H1 (cell line): ENCODE measurements around the gene COL6A1. TPM values are rescaled to one million over a fixed set of nuclear protein-coding genes. Genes with fewer than 3 reads are reported as not detected.

Experiments
- CBX5 ChIP-seq: fragments of 300-800, 300-1000 bp; sonication (generic); IDR thresholded peaks from 2 replicates; pipeline ENCODE4 v1.7.1; 2016; ENCODE audit warnings: antibody characterized with exemption, low read length, low read depth
- YY1 ChIP-seq: IDR thresholded peaks from 2 replicates; pipeline ENCODE4 v1.6.1; 2011; ENCODE audit warnings: low read depth, mild to moderate bottlenecking, low read length
- ZNF274 ChIP-seq: IDR thresholded peaks from 2 replicates; pipeline ENCODE4 v1.7.0; 2012; ENCODE audit warnings: low read length, borderline replicate concordance; ENCODE audit errors: extremely low read depth
- polyA plus RNA-seq, 7 experiments: library from polyadenylated mRNA; depleted of rRNA in 3 of 7; stranded (reverse) in 5 of 7; unstranded in 2 of 7; fragments of >200 nt in 5 of 7; fragments of 200-250 nt in 2 of 7; gene quantifications; 1 replicate in 5 of 7; 2 replicates in 1 of 7; 4 replicates in 1 of 7; pipeline versions ENCODE4 v1.2.1 to v1.2.3, GENCODE V29; 2011 to 2013; ENCODE audit warnings: missing spikeins in 2 of 7, mixed read lengths in 2 of 7
- total RNA-seq: library from RNA; stranded (reverse); fragmentation: NEBNext Ultra II Directional; extraction: Animal tissue kit (Norgen Biotek cat#: 25700); gene quantifications from 2 replicates; pipeline ENCODE4 v1.2.1, GENCODE V29; 2021

The COL6A1 gene
- total and polyA plus RNA-seq, 2 of the 8 experiments (the other 6 are each of a cell fraction or from before 2014, with no cell fraction given), result 100 to 115 TPM

GRCh38 chr21:45983981-45984551 is 2.5 kb downstream of the COL6A1 start (continued):
- TF ChIP-seq ZNF274, result no peak
- TF ChIP-seq YY1, result no peak
- TF ChIP-seq CBX5, result no peak
